NCI-H524 (cell line): ENCODE measurements around the gene CD3E.

Experiments used
- DNase-seq, 2 experiments: peaks; one replicate each; lab custom pipeline; 2025; lab: John Stamatoyannopoulos, UW

The CD3E gene

DNA sequence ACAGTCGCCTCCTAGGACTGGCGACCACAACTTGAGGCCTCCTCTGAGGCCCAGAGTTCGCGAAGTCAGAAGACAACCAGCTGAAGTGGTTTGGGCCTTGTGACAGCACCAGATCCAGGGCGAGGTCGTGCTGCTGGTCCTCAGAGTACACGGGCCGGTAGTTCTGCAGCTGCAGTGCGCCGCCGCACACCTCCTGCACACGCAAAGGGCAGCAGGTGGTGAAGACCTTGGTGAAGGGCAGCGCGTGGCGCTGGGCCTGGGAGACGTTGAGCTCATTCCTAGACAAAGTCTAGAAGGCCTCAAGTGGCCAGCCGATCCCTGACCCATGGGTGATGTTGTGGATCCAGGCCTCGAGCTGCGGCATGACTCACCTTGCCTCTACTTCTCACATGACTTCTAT, 18.2 kb downstream of the CD3E start:
- DNase-seq, result no peak

DNA sequence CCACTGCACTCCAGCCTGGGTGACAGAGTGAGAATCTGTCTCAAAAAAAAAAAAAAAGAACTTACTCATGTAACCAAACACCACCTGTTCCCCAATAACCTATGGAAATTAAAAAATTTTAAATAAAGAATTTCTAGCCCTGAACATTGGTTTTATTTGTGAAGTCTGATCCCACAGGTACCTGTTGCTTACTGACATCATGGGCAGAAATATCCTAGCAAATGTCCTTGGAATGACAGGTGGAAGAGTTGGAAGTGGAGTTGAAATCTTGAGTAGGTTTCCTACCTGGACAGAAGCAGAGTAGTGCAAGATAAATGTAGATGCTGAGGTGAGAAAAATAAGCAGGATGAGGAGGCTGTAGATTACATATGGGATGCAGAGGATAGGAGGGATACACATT, 20.8 kb downstream of the CD3E start:
- DNase-seq, result no peak

DNA sequence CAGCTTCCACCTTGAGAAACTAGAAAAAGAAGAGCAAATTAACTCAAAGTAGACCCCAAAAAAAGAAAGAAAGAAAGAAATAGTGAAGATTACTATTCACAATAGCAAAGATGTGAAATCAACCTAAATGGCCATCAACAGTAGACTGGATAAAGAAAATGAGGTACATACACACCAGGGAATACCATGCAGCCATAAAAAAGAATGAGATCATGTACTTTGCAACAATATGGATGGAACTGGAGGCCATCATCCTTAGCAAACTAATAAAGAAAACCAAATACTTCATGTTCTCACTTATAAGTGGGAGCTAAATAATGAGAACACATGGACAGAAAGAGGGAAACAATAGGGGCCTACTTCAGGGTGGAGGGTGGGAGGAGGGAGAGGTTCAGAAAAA, 24.2 kb downstream of the CD3E start:
- DNase-seq, result no peak

DNA sequence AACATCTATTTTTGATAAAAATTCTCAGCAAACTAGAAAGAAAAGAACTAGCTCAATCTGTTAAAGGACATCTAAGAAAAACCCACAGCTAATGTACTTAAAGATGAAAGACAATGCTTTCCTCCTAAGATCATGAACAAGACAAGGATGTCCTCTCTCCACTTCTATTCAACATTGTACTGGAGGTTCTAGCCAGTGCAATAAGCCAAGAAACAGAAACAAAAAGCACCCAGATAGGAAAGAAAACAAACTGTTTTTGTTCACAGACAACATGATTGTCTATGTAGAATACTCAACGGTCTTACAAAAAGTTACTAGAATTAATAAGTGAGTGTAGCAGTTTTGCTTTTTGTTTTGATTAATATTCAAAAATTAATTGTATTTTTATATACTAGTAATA, 30.2 kb downstream of the CD3E start:
- DNase-seq, result no peak

DNA sequence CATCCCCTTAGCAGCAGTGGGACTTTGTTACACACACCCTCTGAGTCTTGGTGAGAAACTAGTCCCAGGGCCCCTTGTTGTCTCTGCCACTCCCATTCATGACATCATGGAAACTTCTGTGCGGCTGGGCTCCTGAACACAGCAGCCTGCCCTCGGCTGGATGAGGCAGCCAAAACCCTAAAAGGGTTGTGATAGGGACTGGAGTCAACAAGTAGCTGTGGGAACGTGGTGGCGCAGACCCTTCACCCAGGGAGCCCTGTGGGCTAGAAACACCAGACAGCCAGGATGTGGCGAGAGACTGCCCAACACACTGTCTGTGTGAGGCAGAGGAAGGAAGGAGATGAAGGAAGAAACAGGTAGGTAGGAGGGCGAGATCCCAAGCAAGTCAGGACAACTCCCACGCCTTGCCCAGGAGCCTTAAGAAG, 34.1 kb downstream of the CD3E start:
- DNase-seq, result no peak

- no peak for DNase-seq
Measured at GRCh38 chr11:118339281-118339961, 34.9 kb downstream of the CD3E start.

GRCh38 chr11:118340449-118340848, 35.9 kb downstream of the CD3E start:
- no peak for DNase-seq

DNA sequence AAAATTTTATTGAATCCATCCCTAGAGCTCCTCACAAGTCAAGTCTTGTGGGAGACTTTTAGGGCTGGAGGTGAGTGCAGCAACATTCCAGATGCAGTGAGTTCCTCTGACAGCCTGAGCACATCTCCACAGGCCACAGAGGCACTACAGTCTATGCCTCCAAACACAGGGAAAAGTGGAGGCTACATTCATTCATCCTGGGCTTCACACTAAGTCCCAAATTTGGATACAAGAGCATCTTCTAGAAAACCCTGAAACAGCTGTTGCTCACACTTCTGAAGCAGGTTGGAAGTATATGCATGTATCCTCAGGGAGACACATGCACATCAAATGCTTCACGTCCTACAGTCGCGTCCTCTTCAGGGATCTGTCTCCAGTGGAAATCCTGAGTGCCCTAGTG, 36.7 kb downstream of the CD3E start:
- DNase-seq, result no peak

DNA sequence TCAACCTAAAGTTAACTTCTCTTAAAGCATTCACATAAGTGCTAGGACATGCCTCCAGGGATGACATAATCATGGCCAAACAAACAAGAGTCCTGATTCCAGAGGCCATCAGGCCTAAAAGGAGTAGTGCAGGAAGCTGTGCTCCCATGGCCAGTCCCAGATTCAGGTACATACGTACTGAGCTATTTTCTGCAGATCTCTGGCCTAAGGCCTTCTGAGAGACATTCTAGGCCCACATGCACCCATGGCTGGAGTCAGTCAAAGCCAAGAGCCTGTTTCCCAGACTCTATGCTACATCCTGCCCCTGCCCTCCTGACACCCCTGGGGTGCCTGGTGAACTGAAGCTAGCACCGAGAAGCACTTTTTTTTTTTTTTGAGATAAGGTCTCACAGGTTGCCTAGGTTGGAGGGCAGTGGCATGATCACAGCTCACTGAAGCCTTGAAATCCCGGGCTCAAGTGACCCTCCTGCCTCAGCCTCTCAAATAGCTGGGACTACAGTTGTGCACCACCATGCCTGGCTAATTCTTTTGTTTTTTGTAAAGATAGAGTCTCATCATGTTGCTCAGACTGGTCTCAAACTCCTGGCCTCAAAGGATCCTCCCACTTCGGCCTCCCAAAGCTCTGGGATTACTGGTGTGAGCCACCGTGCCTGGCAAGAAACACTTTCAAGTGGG, 37.4 kb downstream of the CD3E start:
- no peak for DNase-seq

DNA sequence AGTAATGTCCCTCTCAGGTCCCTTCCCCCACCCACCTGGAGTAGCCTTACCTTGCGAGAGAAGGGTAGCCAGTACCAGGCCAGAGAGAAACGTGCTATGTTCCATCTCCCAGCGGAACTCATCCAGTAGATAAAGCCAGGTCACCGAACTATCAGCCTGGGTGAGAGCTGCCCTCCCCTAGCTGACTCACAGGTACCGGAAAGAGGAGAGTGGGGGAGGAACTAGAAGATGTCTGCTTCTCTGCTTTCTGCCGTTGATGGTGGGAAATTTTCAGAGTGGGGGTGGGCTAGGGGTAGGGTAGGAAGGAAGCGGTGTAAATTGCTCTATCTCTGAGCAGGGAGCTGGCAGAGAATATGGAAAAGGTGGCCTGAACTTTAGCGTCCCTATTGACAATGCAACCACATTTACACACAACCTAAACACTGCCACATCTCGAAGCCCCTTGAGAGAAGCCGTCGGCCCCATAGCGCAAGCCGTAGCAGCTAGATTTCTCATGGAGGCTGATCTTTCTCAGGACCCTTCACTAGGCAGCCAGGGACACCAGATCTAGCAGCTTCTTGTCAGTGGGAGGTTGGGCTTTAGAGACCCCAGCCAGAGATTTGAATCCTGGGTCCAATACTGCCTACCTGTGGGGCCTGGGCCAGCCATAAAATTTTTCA, 38.1 kb downstream of the CD3E start, which contains the start of gene CD3D:
Gene CD3D (minus strand): TSS at position 203 of the 659 bp plus-strand sequence. CDS start 98 bp downstream, at position 105.
- no peak for DNase-seq

DNA sequence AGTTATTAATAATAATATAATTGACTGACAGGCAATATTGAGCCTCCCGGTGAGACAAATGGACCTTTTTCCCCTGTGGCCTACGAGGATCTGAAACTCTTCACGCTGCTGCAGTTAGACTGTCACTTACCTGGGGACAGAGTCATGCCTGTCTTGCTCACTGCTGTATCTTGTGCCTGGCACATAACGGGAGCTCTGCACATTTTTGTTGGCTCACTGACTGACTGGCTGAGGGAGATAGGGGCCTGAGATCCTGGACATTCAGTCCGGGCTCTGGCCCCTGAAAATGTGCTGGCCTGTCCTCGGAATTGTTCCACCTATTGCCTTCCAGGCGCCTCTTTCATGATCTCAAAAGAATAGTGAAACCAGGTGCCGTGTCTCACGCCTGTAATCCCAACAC, 38.7 kb downstream of the CD3E start:
- DNase-seq, result no peak

- no peak for DNase-seq
Measured at GRCh38 chr11:118343981-118344515, 39.5 kb downstream of the CD3E start, which contains the start of gene CD3G. Gene CD3G (plus strand): TSS chr11:118344344. CDS start chr11:118344424, 80 bp downstream.

- no peak for DNase-seq
Measured at GRCh38 chr11:118349475-118349874, 44.9 kb downstream of the CD3E start.

DNA sequence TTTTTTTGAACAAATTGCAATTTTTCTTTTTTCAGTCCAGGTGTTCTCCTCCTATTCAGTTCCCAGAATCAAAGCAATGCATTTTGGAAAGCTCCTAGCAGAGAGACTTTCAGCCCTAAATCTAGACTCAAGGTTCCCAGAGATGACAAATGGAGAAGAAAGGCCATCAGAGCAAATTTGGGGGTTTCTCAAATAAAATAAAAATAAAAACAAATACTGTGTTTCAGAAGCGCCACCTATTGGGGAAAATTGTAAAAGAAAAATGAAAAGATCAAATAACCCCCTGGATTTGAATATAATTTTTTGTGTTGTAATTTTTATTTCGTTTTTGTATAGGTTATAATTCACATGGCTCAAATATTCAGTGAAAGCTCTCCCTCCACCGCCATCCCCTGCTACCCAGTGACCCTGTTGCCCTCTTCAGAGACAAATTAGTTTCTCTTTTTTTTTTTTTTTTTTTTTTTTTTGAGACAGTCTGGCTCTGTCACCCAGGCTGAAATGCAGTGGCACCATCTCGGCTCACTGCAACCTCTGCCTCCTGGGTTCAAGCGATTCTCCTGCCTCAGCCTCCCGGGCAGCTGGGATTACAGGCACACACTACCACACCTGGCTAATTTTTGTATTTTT, 48.7 kb downstream of the CD3E start:
- DNase-seq, result peak in 1 of 2 experiments; percentile 4

- no peak for DNase-seq
Measured at GRCh38 chr11:118358071-118358470, 53.5 kb downstream of the CD3E start.

GRCh38 chr11:118359295-118359958, 54.9 kb downstream of the CD3E start, which contains the start of gene UBE4A:
Gene UBE4A (plus strand): TSS chr11:118359600. CDS start chr11:118365081, 5,481 bp downstream.
- DNase-seq, result peak; percentile 92 to 94

DNA sequence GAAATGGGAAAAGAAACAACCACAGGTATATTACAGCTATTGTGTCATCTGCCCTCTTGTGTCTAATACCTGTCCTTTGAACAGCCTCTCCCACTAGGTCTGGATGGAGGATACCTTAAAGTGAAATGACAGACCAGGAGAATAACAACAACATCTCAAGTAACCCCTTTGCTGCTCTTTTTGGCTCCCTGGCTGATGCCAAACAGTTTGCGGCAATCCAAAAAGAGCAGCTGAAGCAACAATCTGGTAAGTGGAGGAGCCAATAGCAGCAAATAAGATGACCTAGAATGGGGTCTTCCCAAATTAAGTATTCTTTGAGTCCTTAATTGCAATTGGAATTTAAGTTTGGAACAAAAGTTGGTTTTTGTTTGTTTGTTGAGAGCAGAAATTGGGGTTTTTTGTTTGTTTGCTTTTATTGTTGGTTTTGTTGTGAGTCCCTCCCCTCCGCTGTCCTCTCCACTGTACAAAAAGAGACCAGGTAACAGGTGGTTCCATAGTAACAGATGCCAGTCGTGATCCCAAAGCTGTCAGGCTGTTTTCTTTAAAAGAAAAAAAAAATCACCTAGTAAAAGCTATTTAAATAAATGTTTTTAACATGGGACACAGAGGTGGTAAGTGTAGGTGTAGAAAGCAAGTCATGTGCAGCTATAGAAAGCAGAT, 60.6 kb downstream of the CD3E start:
- DNase-seq, result no peak
